GM23338 (cell line): Measurements from ENCODE around the gene TSPEAR. TPM values are rescaled to one million over a fixed set of nuclear protein-coding genes. Genes with fewer than 3 reads are reported as not detected.

Source experiments
- ATAC-seq: fragments of 200-7000 bp; cut with Tn5 transposase; 3 replicates; pipeline ENCODE4 v1.9.1; 2020
- DNase-seq: peaks from one replicate; pipeline ENCODE4 v3.0.0-alpha.2; 2015; ENCODE audit warnings: low spot score
- H2AFZ ChIP-seq: fragments of 200-600 bp; sonication (generic); 2 replicates; pipeline ENCODE4 v1.8.0; 2016; ENCODE audit warnings: antibody characterized with exemption, mild to moderate bottlenecking, moderate library complexity
- H3F3A ChIP-seq: fragments of 200-600 bp; sonication (generic); replicated peaks from 2 replicates; pipeline ENCODE4 v1.8.0; 2017; ENCODE audit warnings: antibody characterized with exemption, mixed run types, low read depth
- H3K27ac ChIP-seq: fragments of 200-600 bp; sonication (generic); 2 replicates; pipeline ENCODE4 v1.6.1; 2016; ENCODE audit warnings: low read depth
- H3K27me3 ChIP-seq: fragments of 200-600 bp; sonication (generic); 2 replicates; pipeline ENCODE4 v1.8.0; 2016; ENCODE audit warnings: mild to moderate bottlenecking, mixed run types, moderate library complexity; ENCODE audit not compliant: insufficient read depth
- H3K36me3 ChIP-seq: fragments of 200-600 bp; sonication (generic); 2 replicates; pipeline ENCODE4 v1.8.0; 2016; ENCODE audit warnings: mild to moderate bottlenecking; ENCODE audit not compliant: insufficient read depth
- H3K4me1 ChIP-seq: fragments of 200-600 bp; sonication (generic); 2 replicates; pipeline ENCODE4 v1.8.0; 2016; ENCODE audit warnings: mild to moderate bottlenecking, moderate library complexity; ENCODE audit not compliant: insufficient read depth
- H3K4me2 ChIP-seq: fragments of 200-600 bp; sonication (generic); 2 replicates; pipeline ENCODE4 v1.7.1; 2017; ENCODE audit warnings: mixed run types
- H3K4me3 ChIP-seq: fragments of 200-600 bp; sonication (generic); 2 replicates; pipeline ENCODE4 v1.6.1; 2016; ENCODE audit warnings: mixed run types
- H3K79me2 ChIP-seq: fragments of 200-600 bp; sonication (generic); replicated peaks from 2 replicates; pipeline ENCODE4 v1.8.0; 2017; ENCODE audit warnings: mild to moderate bottlenecking; ENCODE audit not compliant: insufficient read depth
- H3K9me2 ChIP-seq: fragments of 200-600 bp; sonication (generic); 2 replicates; pipeline ENCODE4 v1.8.0; 2017; ENCODE audit not compliant: insufficient read depth
- H4K20me1 ChIP-seq: fragments of 200-600 bp; sonication (generic); replicated peaks from 2 replicates; pipeline ENCODE4 v1.8.0; 2017; ENCODE audit warnings: mild to moderate bottlenecking; ENCODE audit not compliant: insufficient read depth
- H3K27ac Mint-ChIP-seq: 2 replicates; pipeline ENCODE4 v1.8.0; 2020; ENCODE audit warnings: inconsistent platforms, mild to moderate bottlenecking, moderate library complexity, mixed read lengths
- H3K27me3 Mint-ChIP-seq: 3 replicates; pipeline ENCODE4 v1.8.0; 2022; ENCODE audit warnings: low read depth, mild to moderate bottlenecking, moderate library complexity, mixed read lengths, inconsistent platforms; ENCODE audit not compliant: insufficient read depth, poor library complexity
- H3K36me3 Mint-ChIP-seq: 3 replicates; pipeline ENCODE4 v1.8.0; 2021; ENCODE audit warnings: low read depth, mild to moderate bottlenecking, inconsistent platforms, moderate library complexity, mixed read lengths
- H3K4me1 Mint-ChIP-seq: 3 replicates; pipeline ENCODE4 v1.8.0; 2020; ENCODE audit warnings: mild to moderate bottlenecking, inconsistent platforms, mixed read lengths
- H3K4me3 Mint-ChIP-seq: 3 replicates; pipeline ENCODE4 v1.8.0; 2021; ENCODE audit warnings: moderate library complexity, mild to moderate bottlenecking, inconsistent platforms, mixed read lengths
- H3K9me3 Mint-ChIP-seq: 3 replicates; pipeline ENCODE4 v1.8.0; 2020; ENCODE audit warnings: moderate library complexity, mild to moderate bottlenecking, inconsistent platforms, mixed read lengths
- CREB1 ChIP-seq: fragments of 250-450 bp; sonication (Bioruptor Pico); IDR thresholded peaks from 2 replicates; pipeline ENCODE4 v1.5.0; 2020; ENCODE audit warnings: low read depth, mild to moderate bottlenecking, moderate library complexity
- EZH2 ChIP-seq: fragments of 200-600 bp; sonication (generic); IDR thresholded peaks from one replicate; pipeline ENCODE4 v1.8.0; 2017; ENCODE audit warnings: antibody characterized with exemption, mild to moderate bottlenecking, low read depth; ENCODE audit not compliant: unreplicated experiment
- JUNB ChIP-seq: IDR thresholded peaks from one replicate; pipeline ENCODE4 v1.6.1; 2016; ENCODE audit warnings: antibody characterized with exemption; ENCODE audit not compliant: unreplicated experiment
- POLR2AphosphoS5 ChIP-seq: IDR thresholded peaks from 2 replicates; pipeline ENCODE4 v1.6.1; 2016; ENCODE audit warnings: antibody characterized with exemption, low read depth
- STAT1 ChIP-seq: IDR thresholded peaks from one replicate; pipeline ENCODE4 v1.6.1; 2016; ENCODE audit warnings: antibody characterized with exemption; ENCODE audit not compliant: unreplicated experiment
- ZNF114 ChIP-seq: fragments of 250-450 bp; sonication (Bioruptor Pico); IDR thresholded peaks from 2 replicates; pipeline ENCODE4 v1.5.0; 2020; ENCODE audit warnings: mild to moderate bottlenecking, moderate library complexity
- ZNF462 ChIP-seq: fragments of 250-450 bp; sonication (Bioruptor Pico); IDR thresholded peaks from 2 replicates; pipeline ENCODE4 v1.5.0; 2020; ENCODE audit warnings: mild to moderate bottlenecking, moderate library complexity
- polyA plus RNA-seq: library from polyadenylated mRNA; unstranded; fragments of >200 nt; fragmentation: Nextera tagmentation; extraction: Ambion mirVana; gene quantifications from 2 replicates; pipeline ENCODE4 v1.2.1, GENCODE V29; 2016
- total RNA-seq: library from RNA; depleted of rRNA; stranded (reverse); fragments of >200 nt; shearing (Covaris generic); gene quantifications from 2 replicates; pipeline ENCODE4 v1.2.3, GENCODE V29; 2014

The TSPEAR gene
- total and polyA plus RNA-seq, 2 experiments from 2014 or later, result 0.35 to 0.92 TPM

- Histone ChIP-seq H3K4me3 (no peak overlapping the region), H3K36me3 (no peaks in the 10 kb centered on the region; the same call in 1 of the 2 replicates), H3K4me2 (no peak overlapping the region), H3K27me3 (no peaks in the 10 kb centered on the region), H4K20me1 (no peaks in the 10 kb centered on the region), H2AFZ (no peak overlapping the region), H3K79me2 (no peaks in the 10 kb centered on the region), H3K4me1 (peaks cover 7% of the 10 kb centered on the region; the same call in 1 of the 2 replicates), H3K27ac (no peak overlapping the region), H3K9me2 (no peaks in the 10 kb centered on the region), H3F3A (no peaks in the 10 kb centered on the region)
- TF ChIP-seq CREB1 (CRISPR knock-in tag) (no peak), JUNB (no peak), EZH2 (no peak), STAT1 (no peak), ZNF462 (no peak)
- Mint-ChIP-seq H3K27ac (no peak overlapping the region), H3K4me3 (no peak overlapping the region), H3K27me3 (peaks cover 10% of the 10 kb centered on the region), H3K4me1 (peaks cover 28% of the 10 kb centered on the region), H3K36me3 (peaks cover 17% of the 10 kb centered on the region; the same call in 1 of the 3 replicates), H3K9me3 (peaks cover 17% of the 10 kb centered on the region; the same call in 2 of the 3 replicates)
- ATAC-seq (no peak), DNase-seq (no peak)
Measured at GRCh38 chr21:44692798-44693512, 18.4 kb downstream of the TSPEAR start.

GRCh38 chr21:44691686-44692085 is 19.7 kb downstream of the TSPEAR start:
- no peaks in the 10 kb centered on the region for H3K9me2 ChIP-seq
- H3K36me3 Mint-ChIP-seq, result peaks cover 17% of the 10 kb centered on the region; the same call in 1 of the 3 replicates
- H4K20me1 ChIP-seq, result no peaks in the 10 kb centered on the region
- H3K4me1 Mint-ChIP-seq, result peaks cover 30% of the 10 kb centered on the region
- no peaks in the 10 kb centered on the region for H3K79me2 ChIP-seq
- peaks cover 17% of the 10 kb centered on the region; the same call in 2 of the 3 replicates for H3K9me3 Mint-ChIP-seq
- H3K27me3 Mint-ChIP-seq, result peaks cover 15% of the 10 kb centered on the region
- H3K4me3 ChIP-seq, result no peak overlapping the region
- H3K4me2 ChIP-seq, result no peak overlapping the region
- DNase-seq (no peak), ATAC-seq (no peak)
- 0 out of 2 replicates have a peak, but pooled peaks cover 4% of the 10 kb centered on the region for H3F3A ChIP-seq
- H3K27me3 ChIP-seq, result no peaks in the 10 kb centered on the region
- peaks cover 8% of the 10 kb centered on the region for H3K4me1 ChIP-seq
- H2AFZ ChIP-seq, result no peak overlapping the region
- no peak overlapping the region for H3K27ac ChIP-seq
- H3K36me3 ChIP-seq, result no peaks in the 10 kb centered on the region; the same call in 1 of the 2 replicates
- H3K4me3 Mint-ChIP-seq, result no peak overlapping the region
- H3K27ac Mint-ChIP-seq, result no peak overlapping the region
- TF ChIP-seq ZNF114 (CRISPR knock-in tag) (no peak), JUNB (no peak), POLR2AphosphoS5 (no peak)
